ENCODE results near the gene KRTAP10-4. TPM values are rescaled to one million over a fixed set of nuclear protein-coding genes. Genes with fewer than 3 reads are reported as not detected.

Gene KRTAP10-4
- total and polyA plus RNA-seq, 7 donors: not detected

DNA sequence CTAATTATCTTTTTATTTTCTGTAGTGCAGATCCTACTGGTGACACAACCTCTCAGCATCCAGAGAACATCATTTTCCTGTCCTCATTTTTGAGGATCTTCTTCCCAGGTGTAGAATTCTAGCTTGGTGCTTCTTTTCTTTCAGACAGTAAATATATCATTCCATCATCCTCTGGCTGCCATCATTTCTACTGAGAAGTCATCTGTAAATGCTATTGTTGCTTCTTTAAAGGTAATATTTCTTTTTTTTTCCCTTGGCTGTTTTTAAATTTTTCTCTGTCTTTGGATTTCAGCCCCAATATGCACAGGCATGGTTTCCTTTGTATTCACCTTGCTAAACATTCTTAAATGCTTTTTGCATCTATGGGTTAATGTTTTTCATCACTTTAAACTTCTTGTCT is 50.0 kb downstream of the KRTAP10-4 start:
- intact Hi-C loops (cut with DNase I): loop anchor here in 1 of 2 donors (5.0 kb wide), 1 partner anchor 169 kb away; no protein-coding TSS in a partner anchor
- Histone ChIP-seq H3K36me3 (ENCODE audit: insufficient read depth in 1 of 2, low read depth in 1 of 2) (no peaks in the 10 kb centered on the region), H3K4me3 (no peak overlapping the region), H3K27me3 (ENCODE audit: insufficient read depth in 3 of 3, low read length in 2 of 3) (peaks cover 0 to 9% (median 0%) of the 10 kb centered on the region in 3 donors), H3K4me1 (no peaks in the 10 kb centered on the region), H3K9me3 (peaks cover 14% of the 10 kb centered on the region), H3K27ac (no peak overlapping the region)
- DNase-seq (no peak), ATAC-seq (no peak)
- no peak for TF ChIP-seq CTCF (IDR thresholded peaks at IDR 0.05)

Other genes starting within 250 kb of the KRTAP10-4 start
- gene CFAP410, start 234.3 kb upstream of the KRTAP10-4 start, total RNA-seq: 10 to 100 TPM in 2 of 4 donors, 1 to 10 TPM in 2; 8.3 to 10.5 (median 9.7) TPM
- gene CFAP410, start 234.3 kb upstream of the KRTAP10-4 start, polyA plus RNA-seq: 10 to 100 TPM in 2 of 3 donors, 1 to 10 TPM in 1; 9.9 to 13.7 (median 10.1) TPM
- gene TRPM2, start 220.1 kb upstream of the KRTAP10-4 start, total RNA-seq: 1 to 10 TPM in 1 of 4 donors, under 1 TPM in 3; 0.69 to 1.7 (median 0.84) TPM
- gene TRPM2, start 220.1 kb upstream of the KRTAP10-4 start, polyA plus RNA-seq: under 1 TPM; 0.08 to 0.76 (median 0.31) TPM
- 1 to 10 TPM in 1 of 4 donors, under 1 TPM in 3; 0.13 to 1.1 (median 0.23) TPM for gene LRRC3, start 118.2 kb upstream of the KRTAP10-4 start, total RNA-seq
- gene LRRC3, start 118.2 kb upstream of the KRTAP10-4 start, polyA plus RNA-seq: under 1 TPM; 0.08 to 0.29 (median 0.08) TPM
- not detected for gene KRTAP10-1, start 33.5 kb upstream of the KRTAP10-4 start, total RNA-seq
- gene KRTAP10-1, start 33.5 kb upstream of the KRTAP10-4 start, polyA plus RNA-seq: not detected
- not detected for gene KRTAP10-2, start 22.2 kb upstream of the KRTAP10-4 start, total RNA-seq
- not detected for gene KRTAP10-2, start 22.2 kb upstream of the KRTAP10-4 start, polyA plus RNA-seq
- not detected for gene KRTAP10-3, start 14.9 kb upstream of the KRTAP10-4 start, total RNA-seq
- not detected for gene KRTAP10-3, start 14.9 kb upstream of the KRTAP10-4 start, polyA plus RNA-seq
- not detected for gene KRTAP10-5, start 6.9 kb downstream of the KRTAP10-4 start, total RNA-seq
- not detected for gene KRTAP10-5, start 6.9 kb downstream of the KRTAP10-4 start, polyA plus RNA-seq
- gene KRTAP10-6, start 18.8 kb downstream of the KRTAP10-4 start, total RNA-seq: not detected
- not detected for gene KRTAP10-6, start 18.8 kb downstream of the KRTAP10-4 start, polyA plus RNA-seq
- gene KRTAP10-7, start 26.9 kb downstream of the KRTAP10-4 start, total RNA-seq: not detected
- gene KRTAP10-7, start 26.9 kb downstream of the KRTAP10-4 start, polyA plus RNA-seq: not detected
- not detected for gene KRTAP10-8, start 38.4 kb downstream of the KRTAP10-4 start, total RNA-seq
- not detected for gene KRTAP10-8, start 38.4 kb downstream of the KRTAP10-4 start, polyA plus RNA-seq
- gene KRTAP10-9, start 53.4 kb downstream of the KRTAP10-4 start, total RNA-seq: not detected
- not detected for gene KRTAP10-9, start 53.4 kb downstream of the KRTAP10-4 start, polyA plus RNA-seq
- gene KRTAP10-10, start 63.6 kb downstream of the KRTAP10-4 start, total RNA-seq: not detected
- not detected for gene KRTAP10-10, start 63.6 kb downstream of the KRTAP10-4 start, polyA plus RNA-seq
- not detected for gene KRTAP10-11, start 72.7 kb downstream of the KRTAP10-4 start, total RNA-seq
- gene KRTAP10-11, start 72.7 kb downstream of the KRTAP10-4 start, polyA plus RNA-seq: not detected
- gene KRTAP12-4, start 80.9 kb downstream of the KRTAP10-4 start, total RNA-seq: not detected
- not detected for gene KRTAP12-4, start 80.9 kb downstream of the KRTAP10-4 start, polyA plus RNA-seq
- not detected for gene KRTAP12-3, start 84.2 kb downstream of the KRTAP10-4 start, total RNA-seq
- gene KRTAP12-3, start 84.2 kb downstream of the KRTAP10-4 start, polyA plus RNA-seq: not detected
- gene KRTAP12-2, start 93.2 kb downstream of the KRTAP10-4 start, total RNA-seq: not detected
- gene KRTAP12-2, start 93.2 kb downstream of the KRTAP10-4 start, polyA plus RNA-seq: not detected
- gene KRTAP12-1, start 108.4 kb downstream of the KRTAP10-4 start, total RNA-seq: not detected
- not detected for gene KRTAP12-1, start 108.4 kb downstream of the KRTAP10-4 start, polyA plus RNA-seq
- gene KRTAP10-12, start 123.4 kb downstream of the KRTAP10-4 start, total RNA-seq: not detected
- gene KRTAP10-12, start 123.4 kb downstream of the KRTAP10-4 start, polyA plus RNA-seq: not detected
- gene TSPEAR, start 137.8 kb downstream of the KRTAP10-4 start, total RNA-seq: not detected
- not detected for gene TSPEAR, start 137.8 kb downstream of the KRTAP10-4 start, polyA plus RNA-seq
- 10 to 100 TPM; 64.9 to 93.8 (median 81.7) TPM for gene UBE2G2, start 228.1 kb downstream of the KRTAP10-4 start, total RNA-seq
- 10 to 100 TPM; 39.0 to 72.8 (median 55.3) TPM for gene UBE2G2, start 228.1 kb downstream of the KRTAP10-4 start, polyA plus RNA-seq
- gene SUMO3, start 244.3 kb downstream of the KRTAP10-4 start, total RNA-seq: 10 to 100 TPM; 50.2 to 78.7 (median 65.6) TPM
- gene SUMO3, start 244.3 kb downstream of the KRTAP10-4 start, polyA plus RNA-seq: 10 to 100 TPM; 38.6 to 86.6 (median 58.7) TPM

Data from psoas muscle (tissue), 8 donors.